GM12878 (cell line): Measurements from ENCODE around the gene PSAPL1. TPM values are rescaled to one million over a fixed set of nuclear protein-coding genes. Genes with fewer than 3 reads are reported as not detected.

Experiments
- ATAC-seq: fragments of 200-7000 bp; cut with Tn5 transposase; 3 replicates; pipeline ENCODE4 v1.9.1; 2020; ENCODE audit warnings: mild to moderate bottlenecking, moderate library complexity
- BruUV-seq: library from RNA; stranded (reverse); fragments of 400-500 nt; replicated peaks from 2 replicates; lab custom pipeline; 2021; lab: Mats Ljungman, UMichigan
- CTCF ChIA-PET: fragments of 300-600 bp; sonication (Branson Sonifier 250); formaldehyde crosslinking; extraction: SDS; loops from one replicate; lab custom pipeline; 2021; ENCODE audit warnings: inconsistent platforms; lab: Yijun Ruan, JAX
- POLR2A ChIA-PET: fragments of 350-600 bp; formaldehyde crosslinking; extraction: SDS; loops from one replicate; lab custom pipeline; 2021; ENCODE audit warnings: inconsistent platforms; lab: Charles Lee
- RAD21 ChIA-PET: fragments of 300-600 bp; sonication (Branson Sonifier 250); formaldehyde crosslinking; loops from one replicate; lab custom pipeline; 2023; ENCODE audit warnings: antibody characterized with exemption; ENCODE audit not compliant: unreplicated experiment; lab: Charles Lee
- SMC1A ChIA-PET: fragments of 300-600 bp; sonication (Branson Sonifier 250); formaldehyde crosslinking; loops from one replicate; lab custom pipeline; 2023; ENCODE audit not compliant: unreplicated experiment, uncharacterized antibody; lab: Charles Lee
- DNase-seq: peaks from one replicate; pipeline ENCODE4 v3.0.0-alpha.2; 2011; ENCODE audit warnings: low read depth, low spot score
- FAIRE-seq: peaks from 3 replicates; lab custom pipeline; 2011; peaks lifted over from hg19 to GRCh38; lab: Jason Lieb, UNC
- H2AFZ ChIP-seq: 2 replicates; pipeline ENCODE4 v1.6.0; 2011; ENCODE audit warnings: low read depth, low read length, control low read depth; ENCODE audit not compliant: control insufficient read depth
- H3K27ac ChIP-seq: 2 replicates; pipeline ENCODE4 v1.5.1; 2011; ENCODE audit warnings: control low read depth; ENCODE audit not compliant: control insufficient read depth, insufficient read depth
- H3K27me3 ChIP-seq, 2 experiments: replicated peaks in 1 of 2; 2 replicates each; pipeline versions ENCODE4 v1.6.0 to v1.6.1; 2011; ENCODE audit warnings: low read length in 1 of 2; ENCODE audit not compliant: control insufficient read depth in 2 of 2, insufficient read depth in 2 of 2
- H3K36me3 ChIP-seq, 2 experiments: 2 replicates each; pipeline ENCODE4 v1.5.1; 2011; ENCODE audit warnings: low read length in 1 of 2; ENCODE audit not compliant: control insufficient read depth in 2 of 2, insufficient read depth in 2 of 2
- H3K4me1 ChIP-seq: 2 replicates; pipeline ENCODE4 v1.6.1; 2011; ENCODE audit warnings: mild to moderate bottlenecking, low read length, moderate library complexity, mixed read lengths; ENCODE audit not compliant: control insufficient read depth, insufficient read depth
- H3K4me2 ChIP-seq: 2 replicates; pipeline ENCODE4 v1.6.0; 2011; ENCODE audit warnings: control low read depth; ENCODE audit not compliant: control insufficient read depth, insufficient read depth
- H3K4me3 ChIP-seq: fragments of 200-600 bp; sonication (generic); 2 replicates; pipeline ENCODE4 v1.5.1; 2016
- H3K79me2 ChIP-seq: 2 replicates; pipeline ENCODE4 v1.6.0; 2011; ENCODE audit warnings: low read length; ENCODE audit not compliant: control insufficient read depth, insufficient read depth
- H3K9ac ChIP-seq: 2 replicates; pipeline ENCODE4 v1.8.0; 2011; ENCODE audit warnings: low read length, control low read depth, mixed read lengths; ENCODE audit not compliant: control insufficient read depth, insufficient read depth
- H3K9me3 ChIP-seq: replicated peaks from 3 replicates; pipeline ENCODE4 v1.5.1; 2011; ENCODE audit warnings: mild to moderate bottlenecking, low read length; ENCODE audit not compliant: control insufficient read depth, insufficient read depth
- H4K20me1 ChIP-seq: 2 replicates; pipeline ENCODE4 v1.6.0; 2011; ENCODE audit not compliant: control insufficient read depth, insufficient read depth
- CBX3 ChIP-seq: fragments of 200-600 bp; sonication (generic); IDR thresholded peaks from 2 replicates; pipeline ENCODE4 v1.6.1; 2016; ENCODE audit warnings: low read depth, borderline replicate concordance
- CHD2 ChIP-seq: IDR thresholded peaks from 2 replicates; pipeline ENCODE4 v1.6.1; 2011; ENCODE audit warnings: low read depth, low read length, improper control_type of control experiment, borderline replicate concordance
- ESRRA ChIP-seq: IDR thresholded peaks from 2 replicates; pipeline ENCODE4 v1.6.1; 2012; ENCODE audit warnings: mild to moderate bottlenecking, low read length, improper control_type of control experiment
- EZH2 ChIP-seq: IDR thresholded peaks from 2 replicates; pipeline ENCODE4 v1.6.1; 2012; ENCODE audit warnings: low read depth, mild to moderate bottlenecking, control low read depth, inconsistent platforms, low read length, borderline replicate concordance; ENCODE audit not compliant: control insufficient read depth
- JUND ChIP-seq: IDR thresholded peaks from 2 replicates; pipeline ENCODE4 v1.6.1; 2012; ENCODE audit warnings: low read depth, mild to moderate bottlenecking, low read length, improper control_type of control experiment, moderate library complexity
- MTA2 ChIP-seq: fragments of 450-650 bp; IDR thresholded peaks from 2 replicates; pipeline ENCODE4 v1.6.1; 2016; ENCODE audit warnings: low read depth, mild to moderate bottlenecking, moderate library complexity
- NR2C1 ChIP-seq: fragments of 450-650 bp; IDR thresholded peaks from 2 replicates; pipeline ENCODE4 v1.6.1; 2017; ENCODE audit warnings: antibody characterized with exemption, mild to moderate bottlenecking, moderate library complexity
- RAD21 ChIP-seq: IDR thresholded peaks from 2 replicates; pipeline ENCODE4 v1.6.1; 2011; ENCODE audit warnings: mild to moderate bottlenecking, low read depth, low read length, moderate library complexity; ENCODE audit not compliant: insufficient read depth
- RBBP5 ChIP-seq: fragments of 200-600 bp; sonication (generic); conservative IDR thresholded peaks from 2 replicates; pipeline ENCODE4 v1.6.1; 2016
- RCOR1 ChIP-seq: conservative IDR thresholded peaks from 2 replicates; pipeline ENCODE4 v1.6.1; 2012; ENCODE audit warnings: low read depth, low read length, improper control_type of control experiment
- SIN3A ChIP-seq: IDR thresholded peaks from 2 replicates; pipeline ENCODE4 v1.6.1; 2012; ENCODE audit warnings: low read depth, low read length, improper control_type of control experiment
- SRF ChIP-seq, 2 experiments: IDR thresholded peaks; 2 replicates each; pipeline ENCODE4 v1.6.1; 2011; ENCODE audit warnings: low read depth in 2 of 2, low read length in 2 of 2, mild to moderate bottlenecking in 1 of 2, moderate library complexity in 1 of 2
- STAT1 ChIP-seq: fragments of 450-650 bp; conservative IDR thresholded peaks from 2 replicates; pipeline ENCODE4 v1.6.1; 2014; ENCODE audit warnings: antibody characterized with exemption, mild to moderate bottlenecking
- STAT3 ChIP-seq: IDR thresholded peaks from 2 replicates; pipeline ENCODE4 v1.6.1; 2011; ENCODE audit warnings: low read depth, low read length, improper control_type of control experiment
- TCF12 ChIP-seq: IDR thresholded peaks from 2 replicates; pipeline ENCODE4 v1.6.1; 2011; ENCODE audit warnings: low read depth, mild to moderate bottlenecking, low read length
- YY1 ChIP-seq: IDR thresholded peaks from 2 replicates; pipeline ENCODE4 v1.6.1; 2011; ENCODE audit warnings: low read depth, mild to moderate bottlenecking, low read length
- ZBTB40 ChIP-seq: fragments of 450-650 bp; IDR thresholded peaks from 2 replicates; pipeline ENCODE4 v1.6.1; 2016; ENCODE audit warnings: mild to moderate bottlenecking, moderate library complexity, borderline replicate concordance
- ZNF24 ChIP-seq: fragments of 450-650 bp; IDR thresholded peaks from 2 replicates; pipeline ENCODE4 v1.6.1; 2017; ENCODE audit warnings: antibody characterized with exemption, mild to moderate bottlenecking
- ZNF274 ChIP-seq: IDR thresholded peaks from one replicate; pipeline ENCODE4 v1.8.0; 2011; ENCODE audit not compliant: insufficient read length, insufficient read depth
- WGBS: methylation state at CpG from one replicate; pipeline ENCODE4 v1.1.6; 2016; ENCODE audit warnings: low lambda C conversion rate; ENCODE audit not compliant: insufficient replicate concordance, insufficient coverage; ENCODE audit errors: missing lambda C conversion rate; 5-methylcytosine and 5-hydroxymethylcytosine counted together
- in situ Hi-C: fragments of 300-500 bp; cut with MboI; formaldehyde crosslinking; loops from 9 replicates; pipeline ENCODE4 v1.14.3; 2018; ENCODE audit warnings: mixed read lengths
- intact Hi-C: fragments of 100-400 bp; cut with micrococcal nuclease; formaldehyde crosslinking; loops from one replicate; pipeline ENCODE4 v1.14.2; 2022; ENCODE audit not compliant: unreplicated experiment
- polyA plus RNA-seq, 11 experiments: library from polyadenylated mRNA; depleted of rRNA in 4 of 11; unstranded in 6 of 11; stranded (reverse) in 5 of 11; fragments of >200 nt; fragmentation: Nextera tagmentation in 4 of 11; fragmentation: Illumina TruSeq in 1 of 11; extraction: Ambion mirVana in 4 of 11; extraction: Trizol in 1 of 11; gene quantifications; 1 replicate in 1 of 11; 2 replicates in 10 of 11; pipeline versions ENCODE4 v1.2.1 to v1.2.3, GENCODE V29; 2011 to 2016; ENCODE audit warnings: inconsistent platforms in 2 of 11, missing spikeins in 2 of 11, low read depth in 1 of 11
- total RNA-seq, 4 experiments: library from RNA; depleted of rRNA in 3 of 4; stranded (reverse); fragments of >200 nt in 3 of 4; fragmentation: Illumina TruSeq in 1 of 4; extraction: Trizol in 1 of 4; gene quantifications; 2 replicates each; pipeline versions ENCODE4 v1.2.1 to v1.2.3, GENCODE V29; 2013 to 2021

PSAPL1 gene
- total and polyA plus RNA-seq, 10 of the 15 experiments (the other 5 are each of a cell fraction or from before 2014, with no cell fraction given): not detected

- H4K20me1 ChIP-seq: no peaks in the 10 kb centered on the region
- ChIA-PET RAD21 (no interaction called here), POLR2A (no interaction called here), SMC1A (no interaction called here), CTCF (no interaction called here)
- no peak overlapping the region for H3K4me3 ChIP-seq
- H3K9me3 ChIP-seq: no peaks in the 10 kb centered on the region
- in situ Hi-C loops (no loop called here), intact Hi-C loops (no loop called here)
- H3K9ac ChIP-seq: no peak overlapping the region
- TF ChIP-seq SRF (IDR thresholded peaks at IDR 0.05; ENCODE audit: low read depth in 2 of 2, low read length in 2 of 2) (no peak), SIN3A (no peak), RAD21 (no peak), RCOR1 (no peak), TCF12 (no peak), ZBTB40 (no peak), CBX3 (no peak), STAT3 (no peak), STAT1 (no peak), ZNF274 (no peak), ZNF24 (no peak), JUND (no peak), MTA2 (no peak), ESRRA (no peak), EZH2 (no peak), CHD2 (no peak), YY1 (no peak), RBBP5 (no peak), NR2C1 (no peak)
- WGBS: 21% methylated on average over 16 of the region's 16 CpGs
- H2AFZ ChIP-seq: no peak overlapping the region
- no TSS peak for BruUV-seq
- H3K4me1 ChIP-seq: no peaks in the 10 kb centered on the region
- H3K4me2 ChIP-seq: no peak overlapping the region
- no peak overlapping the region for H3K27ac ChIP-seq
- H3K36me3 ChIP-seq: no peaks in the 10 kb centered on the region
- FAIRE-seq (no peak), ATAC-seq (no peak), DNase-seq (no peak)
- H3K79me2 ChIP-seq: no peaks in the 10 kb centered on the region
- no peaks in the 10 kb centered on the region for H3K27me3 ChIP-seq
Observed at GRCh38 chr4:7399440-7400234, 35.1 kb downstream of the PSAPL1 start.
